ENCODE results near the gene NANOS3. TPM values are rescaled to one million over a fixed set of nuclear protein-coding genes. Genes with fewer than 3 reads are reported as not detected.

The NANOS3 gene
- total and polyA plus RNA-seq, 2 of the 13 experiments (the other 11 are each of a cell fraction or from before 2014, with no cell fraction given): 0.21 TPM; not detected in 1

DNA sequence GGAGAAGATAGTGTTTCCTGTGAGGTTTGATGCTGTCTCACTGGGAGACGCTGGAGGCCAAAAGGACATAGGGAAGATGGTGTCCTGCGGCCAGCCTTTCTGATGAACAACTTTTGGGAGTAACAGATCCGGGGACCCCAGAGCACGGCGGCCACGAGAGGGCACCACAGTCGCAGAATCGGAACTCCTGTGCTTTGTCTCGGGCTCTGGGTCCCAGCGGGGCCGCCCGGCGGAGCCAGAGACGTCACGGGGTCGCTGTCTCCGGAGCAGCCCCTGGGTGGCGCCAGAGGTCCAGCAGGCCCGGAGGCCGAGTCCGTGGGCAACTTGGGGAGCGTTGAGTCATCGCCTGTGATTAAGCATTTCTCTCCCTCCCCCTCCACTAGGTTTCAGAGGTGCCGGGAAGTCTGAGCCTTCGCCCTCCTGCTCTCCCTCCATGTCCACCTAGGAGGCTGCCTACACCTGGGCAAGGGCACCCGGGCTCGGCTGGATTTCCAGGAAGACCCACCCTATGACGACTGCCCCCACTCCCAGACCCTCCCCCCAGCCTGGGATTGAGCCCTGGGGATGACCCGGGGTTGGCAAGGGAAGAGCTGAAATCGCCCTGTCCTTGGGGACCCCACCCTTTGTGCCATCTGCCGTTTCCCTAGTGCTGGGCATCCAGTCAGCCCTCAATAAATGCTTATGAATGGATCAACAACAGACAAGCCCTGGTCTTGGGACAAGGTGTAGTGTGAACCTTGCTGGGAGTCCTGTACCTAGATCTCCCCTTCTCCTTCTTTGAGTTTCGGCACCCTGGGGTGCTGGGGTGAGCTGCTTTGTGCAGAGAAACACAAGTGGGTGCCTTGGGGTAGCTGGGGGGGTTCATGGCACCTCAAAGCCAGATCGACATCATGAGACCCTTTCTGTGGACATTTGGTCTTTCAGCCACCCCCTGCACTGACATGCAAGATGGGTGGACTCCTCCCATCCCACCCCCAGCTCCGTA, 3.4 kb downstream of the NANOS3 start (continued):
- TF ChIP-seq PCBP2 (optimal IDR thresholded peaks at IDR 0.05; ENCODE audit: low read depth, low read length, poor library complexity, severe bottlenecking): no peak
- no peak for TF ChIP-seq ZNF17 (CRISPR knock-in tag; IDR thresholded peaks at IDR 0.05)
- TF ChIP-seq ZFP37 (CRISPR knock-in tag; IDR thresholded peaks at IDR 0.05; ENCODE audit: borderline replicate concordance): no peak
- TF ChIP-seq ZNF33A (CRISPR knock-in tag; IDR thresholded peaks at IDR 0.05; ENCODE audit: borderline replicate concordance): no peak
- TF ChIP-seq ZFP36 (IDR thresholded peaks at IDR 0.05; ENCODE audit: borderline replicate concordance, low read depth, low read length, partially characterized antibody): no peak
- TF ChIP-seq NR1H2 (CRISPR knock-in tag; IDR thresholded peaks at IDR 0.05; ENCODE audit: borderline replicate concordance, low read depth): 0 out of 2 replicates have a peak, but pooled peaks have one; percentile 36
- TF ChIP-seq, protein P1, sequence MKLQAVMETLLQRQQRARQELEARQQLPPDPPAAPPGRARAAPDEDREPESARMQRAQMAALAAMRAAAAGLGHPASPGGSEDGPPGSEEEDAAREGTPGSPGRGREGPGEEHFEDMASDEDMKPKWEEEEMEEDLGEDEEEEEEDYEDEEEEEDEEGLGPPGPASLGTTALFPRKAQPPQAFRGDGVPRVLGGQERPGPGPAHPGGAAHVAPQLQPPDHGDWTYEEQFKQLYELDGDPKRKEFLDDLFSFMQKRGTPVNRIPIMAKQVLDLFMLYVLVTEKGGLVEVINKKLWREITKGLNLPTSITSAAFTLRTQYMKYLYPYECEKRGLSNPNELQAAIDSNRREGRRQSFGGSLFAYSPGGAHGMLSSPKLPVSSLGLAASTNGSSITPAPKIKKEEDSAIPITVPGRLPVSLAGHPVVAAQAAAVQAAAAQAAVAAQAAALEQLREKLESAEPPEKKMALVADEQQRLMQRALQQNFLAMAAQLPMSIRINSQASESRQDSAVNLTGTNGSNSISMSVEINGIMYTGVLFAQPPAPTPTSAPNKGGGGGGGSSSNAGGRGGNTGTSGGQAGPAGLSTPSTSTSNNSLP (IDR thresholded peaks at IDR 0.05; ENCODE audit: low read depth, low read length): peak; percentile 49
- TF ChIP-seq, protein P2, sequence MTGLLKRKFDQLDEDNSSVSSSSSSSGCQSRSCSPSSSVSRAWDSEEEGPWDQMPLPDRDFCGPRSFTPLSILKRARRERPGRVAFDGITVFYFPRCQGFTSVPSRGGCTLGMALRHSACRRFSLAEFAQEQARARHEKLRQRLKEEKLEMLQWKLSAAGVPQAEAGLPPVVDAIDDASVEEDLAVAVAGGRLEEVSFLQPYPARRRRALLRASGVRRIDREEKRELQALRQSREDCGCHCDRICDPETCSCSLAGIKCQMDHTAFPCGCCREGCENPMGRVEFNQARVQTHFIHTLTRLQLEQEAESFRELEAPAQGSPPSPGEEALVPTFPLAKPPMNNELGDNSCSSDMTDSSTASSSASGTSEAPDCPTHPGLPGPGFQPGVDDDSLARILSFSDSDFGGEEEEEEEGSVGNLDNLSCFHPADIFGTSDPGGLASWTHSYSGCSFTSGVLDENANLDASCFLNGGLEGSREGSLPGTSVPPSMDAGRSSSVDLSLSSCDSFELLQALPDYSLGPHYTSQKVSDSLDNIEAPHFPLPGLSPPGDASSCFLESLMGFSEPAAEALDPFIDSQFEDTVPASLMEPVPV (CRISPR knock-in tag; IDR thresholded peaks at IDR 0.05): peak; percentile 79; the same call in 1 of the 2 replicates
- peak; percentile 85 for TF ChIP-seq CREB1 (IDR thresholded peaks at IDR 0.05)
- TF ChIP-seq CREB1 (CRISPR knock-in tag; IDR thresholded peaks at IDR 0.05): peak; percentile 73
- TF ChIP-seq NCOA1 (CRISPR knock-in tag; IDR thresholded peaks at IDR 0.05): no peak

Data from HepG2 (cell line).